GM12873 (cell line): ENCODE results near the gene MCF2L2.

Experiments
- CTCF ChIP-seq: IDR thresholded peaks from 2 replicates; pipeline ENCODE4 v1.5.1; 2012; ENCODE audit warnings: low read depth, mild to moderate bottlenecking, moderate library complexity, low read length, control low read depth; ENCODE audit not compliant: insufficient read depth; ENCODE audit errors: missing control alignments

Gene MCF2L2

GRCh38 chr3:183354874-183355273 is 73.5 kb downstream of the MCF2L2 start:
- TF ChIP-seq CTCF: no peak

GRCh38 chr3:183354325-183354831 is 74.0 kb downstream of the MCF2L2 start:
- TF ChIP-seq CTCF: no peak

GRCh38 chr3:183353421-183353820 is 75.0 kb downstream of the MCF2L2 start:
- no peak for TF ChIP-seq CTCF

- no peak for TF ChIP-seq CTCF
Measured at GRCh38 chr3:183350164-183350563, 78.3 kb downstream of the MCF2L2 start.

GRCh38 chr3:183349421-183350157 is 78.8 kb downstream of the MCF2L2 start:
- no peak for TF ChIP-seq CTCF

- no peak for TF ChIP-seq CTCF
Measured at GRCh38 chr3:183342824-183343223, 85.6 kb downstream of the MCF2L2 start.

GRCh38 chr3:183341545-183342288 is 86.7 kb downstream of the MCF2L2 start:
- no peak for TF ChIP-seq CTCF
